Stimulated activated CD8-positive, alpha-beta memory T cell treated with anti-CD3 and anti-CD28 coated beads, Interleukin-4, amount 100 ng/mL, for 48 hours (primary cell): Measurements from ENCODE around the gene MTHFD1L.

Experiments
- DNase-seq: peaks from one replicate; pipeline ENCODE4 v3.0.0-alpha.2; 2020

MTHFD1L gene

GRCh38 chr6:150899231-150899630, 33.7 kb downstream of the MTHFD1L start:
- DNase-seq, result no peak

GRCh38 chr6:150900049-150900448, 34.5 kb downstream of the MTHFD1L start:
- DNase-seq, result no peak

- DNase-seq, result no peak
Observed at GRCh38 chr6:150902142-150902776, 36.8 kb downstream of the MTHFD1L start.

GRCh38 chr6:150905769-150906168, 40.3 kb downstream of the MTHFD1L start:
- no peak for DNase-seq

GRCh38 chr6:150906641-150907326, 41.3 kb downstream of the MTHFD1L start:
- no peak for DNase-seq

- no peak for DNase-seq
Observed at GRCh38 chr6:150907383-150907782, 41.9 kb downstream of the MTHFD1L start.

GRCh38 chr6:150908901-150909300, 43.4 kb downstream of the MTHFD1L start:
- no peak for DNase-seq

GRCh38 chr6:150910561-150910960, 45.1 kb downstream of the MTHFD1L start:
- DNase-seq, result no peak

- DNase-seq, result no peak
Observed at GRCh38 chr6:150914372-150914771, 48.9 kb downstream of the MTHFD1L start.

- no peak for DNase-seq
Observed at GRCh38 chr6:150915131-150915879, 49.8 kb downstream of the MTHFD1L start.

- DNase-seq, result no peak
Observed at GRCh38 chr6:150915880-150916265, 50.4 kb downstream of the MTHFD1L start.

- no peak for DNase-seq
Observed at GRCh38 chr6:150919938-150920337, 54.4 kb downstream of the MTHFD1L start.

- no peak for DNase-seq
Observed at GRCh38 chr6:150922137-150922536, 56.6 kb downstream of the MTHFD1L start.

- no peak for DNase-seq
Observed at GRCh38 chr6:150924808-150925589, 59.5 kb downstream of the MTHFD1L start.

GRCh38 chr6:150925590-150925928, 60.1 kb downstream of the MTHFD1L start:
- DNase-seq, result no peak

GRCh38 chr6:150925976-150926375, 60.5 kb downstream of the MTHFD1L start:
- DNase-seq, result no peak

GRCh38 chr6:150928882-150929281, 63.4 kb downstream of the MTHFD1L start:
- no peak for DNase-seq

GRCh38 chr6:150929416-150929815, 63.9 kb downstream of the MTHFD1L start:
- DNase-seq, result no peak

GRCh38 chr6:150930841-150931240, 65.3 kb downstream of the MTHFD1L start:
- no peak for DNase-seq

- DNase-seq, result no peak
Observed at GRCh38 chr6:150931405-150931804, 65.9 kb downstream of the MTHFD1L start.

- no peak for DNase-seq
Observed at GRCh38 chr6:150932996-150933395, 67.5 kb downstream of the MTHFD1L start.

GRCh38 chr6:150934380-150934779, 68.9 kb downstream of the MTHFD1L start:
- no peak for DNase-seq

GRCh38 chr6:150936021-150936555, 70.6 kb downstream of the MTHFD1L start:
- no peak for DNase-seq
